GM12878 (cell line): ENCODE results near the gene POLN.

Experiments
- STAT3 ChIP-seq: IDR thresholded peaks from 2 replicates; pipeline ENCODE4 v1.6.1; 2011; ENCODE audit warnings: low read depth, low read length, improper control_type of control experiment
- TCF12 ChIP-seq: IDR thresholded peaks from 2 replicates; pipeline ENCODE4 v1.6.1; 2011; ENCODE audit warnings: low read depth, mild to moderate bottlenecking, low read length
- YY1 ChIP-seq: IDR thresholded peaks from 2 replicates; pipeline ENCODE4 v1.6.1; 2011; ENCODE audit warnings: low read depth, mild to moderate bottlenecking, low read length
- ZNF24 ChIP-seq: fragments of 450-650 bp; IDR thresholded peaks from 2 replicates; pipeline ENCODE4 v1.6.1; 2017; ENCODE audit warnings: antibody characterized with exemption, mild to moderate bottlenecking
- ZZZ3 ChIP-seq: IDR thresholded peaks from 2 replicates; pipeline ENCODE4 v1.6.1; 2011; ENCODE audit warnings: low read depth; ENCODE audit not compliant: control insufficient read depth, insufficient read length
- TF ChIP-seq, protein P1 (sequence below): IDR thresholded peaks from 2 replicates; pipeline ENCODE4 v1.6.1; 2011; ENCODE audit warnings: mild to moderate bottlenecking, low read depth, low read length, moderate library complexity; ENCODE audit not compliant: insufficient replicate concordance

DNA sequence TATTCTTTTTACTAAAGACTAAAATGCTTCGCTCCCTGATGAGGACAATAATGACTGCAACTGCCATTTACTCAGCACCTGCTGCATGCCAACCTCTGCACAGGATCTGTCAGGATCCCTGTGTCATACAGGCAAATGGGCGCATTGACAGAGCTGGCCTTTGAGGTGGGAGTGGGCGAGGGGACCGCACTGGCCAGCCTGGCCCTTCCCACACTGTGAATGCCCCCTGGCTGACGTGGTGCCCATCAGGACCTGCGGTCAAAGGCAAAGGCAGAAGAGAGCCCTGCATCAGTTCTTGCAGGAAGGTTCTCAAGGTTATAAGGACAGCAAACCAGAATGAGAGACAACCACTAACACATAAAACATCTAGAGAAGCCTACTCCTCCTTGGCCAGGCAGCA, 67.9 kb downstream of the POLN start:
- TF ChIP-seq ZZZ3 (no peak), YY1 (no peak), ZNF24 (no peak), STAT3 (no peak), TCF12 (no peak)
- TF ChIP-seq, protein P1, sequence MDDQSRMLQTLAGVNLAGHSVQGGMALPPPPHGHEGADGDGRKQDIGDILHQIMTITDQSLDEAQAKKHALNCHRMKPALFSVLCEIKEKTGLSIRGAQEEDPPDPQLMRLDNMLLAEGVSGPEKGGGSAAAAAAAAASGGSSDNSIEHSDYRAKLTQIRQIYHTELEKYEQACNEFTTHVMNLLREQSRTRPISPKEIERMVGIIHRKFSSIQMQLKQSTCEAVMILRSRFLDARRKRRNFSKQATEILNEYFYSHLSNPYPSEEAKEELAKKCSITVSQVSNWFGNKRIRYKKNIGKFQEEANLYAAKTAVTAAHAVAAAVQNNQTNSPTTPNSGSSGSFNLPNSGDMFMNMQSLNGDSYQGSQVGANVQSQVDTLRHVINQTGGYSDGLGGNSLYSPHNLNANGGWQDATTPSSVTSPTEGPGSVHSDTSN = no peak
